ENCODE results near the gene FAM98B. TPM values are rescaled to one million over a fixed set of nuclear protein-coding genes. Genes with fewer than 3 reads are reported as not detected.

Gene FAM98B
- total and polyA plus RNA-seq, 2 donors (not counting 1 experiment from before 2014, with no cell fraction given): 4.8 to 9.0 TPM

DNA sequence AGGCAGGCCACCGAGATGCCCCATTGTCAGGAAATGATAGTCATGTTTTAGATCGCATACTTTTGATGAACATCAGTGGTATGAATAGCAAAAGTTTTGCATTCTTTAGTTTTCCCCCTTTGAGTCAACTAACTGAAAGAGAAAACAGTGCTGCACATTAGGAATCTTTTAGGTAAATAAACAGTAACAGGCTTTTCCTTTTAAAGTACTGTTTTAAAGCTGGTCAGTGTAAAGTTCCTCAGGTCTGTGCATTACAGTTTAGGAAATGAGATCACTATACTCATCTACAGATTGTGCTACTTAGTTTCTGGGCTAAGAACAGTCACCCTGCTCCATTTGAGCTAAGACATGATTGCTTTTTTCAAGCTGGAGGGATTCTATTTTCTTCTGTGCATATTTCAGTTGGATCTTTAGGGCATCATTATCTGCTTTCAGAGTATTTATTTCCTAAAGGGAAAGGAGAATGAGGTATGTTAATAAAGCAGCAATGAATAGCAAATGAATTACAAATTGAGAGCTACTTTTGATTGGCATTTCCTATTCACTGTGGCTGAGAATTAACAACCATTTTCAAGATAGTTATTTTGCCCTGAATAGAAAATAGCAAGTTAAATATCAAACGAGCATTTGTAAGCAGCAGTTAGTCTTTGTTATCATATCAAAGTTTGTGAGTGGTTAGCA lies 36.5 kb downstream of the FAM98B start:
- Histone ChIP-seq H2AFZ (ENCODE audit: low read length) (no peak overlapping the region), H3K79me2 (ENCODE audit: control insufficient read depth, insufficient read depth, low read length) (no peaks in the 10 kb centered on the region), H3K36me3 (ENCODE audit: control insufficient read depth, insufficient read depth, low read length) (no peaks in the 10 kb centered on the region), H3K4me2 (ENCODE audit: extremely low read depth, insufficient read depth, low read length) (peak overlapping the region; percentile 33), H3K27ac (ENCODE audit: insufficient read depth, low read length) (no peak overlapping the region), H4K20me1 (ENCODE audit: control insufficient read depth, extremely low read depth, insufficient read depth, low read length) (no peaks in the 10 kb centered on the region), H3K9me3 (ENCODE audit: control insufficient read depth, insufficient read depth, low read depth, low read length) (no peaks in the 10 kb centered on the region), H3K27me3 (ENCODE audit: control insufficient read depth, insufficient read depth, low read length) (no peaks in the 10 kb centered on the region), H3K4me3 (replicated peaks in 1 of 4; ENCODE audit: control extremely low read depth in 1 of 4, insufficient read depth in 1 of 4, low read depth in 3 of 4, low read length in 4 of 4) (no peak overlapping the region), H3K4me1 (ENCODE audit: control insufficient read depth, extremely low read depth, insufficient read depth, low read length) (no peaks in the 10 kb centered on the region), H3K9ac (ENCODE audit: insufficient read depth, low read length) (no peak overlapping the region)
- peak; percentile 6 to 69 for DNase-seq (ENCODE audit: low read depth in 2 of 2)
- TF ChIP-seq EZH2 (IDR thresholded peaks at IDR 0.05; ENCODE audit: low read length, missing control alignments): no peak
- TF ChIP-seq, protein P1, sequence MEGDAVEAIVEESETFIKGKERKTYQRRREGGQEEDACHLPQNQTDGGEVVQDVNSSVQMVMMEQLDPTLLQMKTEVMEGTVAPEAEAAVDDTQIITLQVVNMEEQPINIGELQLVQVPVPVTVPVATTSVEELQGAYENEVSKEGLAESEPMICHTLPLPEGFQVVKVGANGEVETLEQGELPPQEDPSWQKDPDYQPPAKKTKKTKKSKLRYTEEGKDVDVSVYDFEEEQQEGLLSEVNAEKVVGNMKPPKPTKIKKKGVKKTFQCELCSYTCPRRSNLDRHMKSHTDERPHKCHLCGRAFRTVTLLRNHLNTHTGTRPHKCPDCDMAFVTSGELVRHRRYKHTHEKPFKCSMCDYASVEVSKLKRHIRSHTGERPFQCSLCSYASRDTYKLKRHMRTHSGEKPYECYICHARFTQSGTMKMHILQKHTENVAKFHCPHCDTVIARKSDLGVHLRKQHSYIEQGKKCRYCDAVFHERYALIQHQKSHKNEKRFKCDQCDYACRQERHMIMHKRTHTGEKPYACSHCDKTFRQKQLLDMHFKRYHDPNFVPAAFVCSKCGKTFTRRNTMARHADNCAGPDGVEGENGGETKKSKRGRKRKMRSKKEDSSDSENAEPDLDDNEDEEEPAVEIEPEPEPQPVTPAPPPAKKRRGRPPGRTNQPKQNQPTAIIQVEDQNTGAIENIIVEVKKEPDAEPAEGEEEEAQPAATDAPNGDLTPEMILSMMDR (conservative IDR thresholded peaks at IDR 0.05 in 1 of 2, IDR thresholded peaks at IDR 0.05 in 1 of 2; ENCODE audit: low read depth in 1 of 2, low read length in 2 of 2): no peak

DNA sequence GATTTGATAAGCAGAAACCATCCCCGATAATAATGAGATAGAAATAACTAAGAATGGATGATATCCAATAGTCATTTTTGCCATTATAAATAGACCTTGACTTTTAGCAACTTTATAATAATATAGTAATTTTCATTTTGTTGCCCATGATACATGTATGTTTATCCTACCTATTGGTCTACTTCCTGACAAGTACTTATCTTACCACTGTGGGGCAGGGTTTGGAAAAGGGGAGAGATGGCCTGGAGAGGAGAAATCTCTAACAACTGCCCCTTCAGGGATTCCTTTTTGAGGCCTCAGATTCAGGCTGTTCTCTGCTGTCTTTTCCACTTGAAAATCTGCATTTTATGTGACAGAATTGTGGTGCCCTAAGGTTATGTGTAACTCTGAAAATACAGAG lies 42.2 kb downstream of the FAM98B start:
- H3K79me2 ChIP-seq (ENCODE audit: control insufficient read depth, insufficient read depth, low read length): no peaks in the 10 kb centered on the region
- H3K9me3 ChIP-seq (ENCODE audit: control insufficient read depth, insufficient read depth, low read depth, low read length): no peaks in the 10 kb centered on the region
- H3K27me3 ChIP-seq (ENCODE audit: control insufficient read depth, insufficient read depth, low read length): no peaks in the 10 kb centered on the region
- H2AFZ ChIP-seq (ENCODE audit: low read length): no peak overlapping the region
- DNase-seq (ENCODE audit: low read depth in 2 of 2): no peak
- H3K27ac ChIP-seq (ENCODE audit: insufficient read depth, low read length): no peak overlapping the region
- no peak overlapping the region for H3K4me2 ChIP-seq (ENCODE audit: extremely low read depth, insufficient read depth, low read length)
- H3K9ac ChIP-seq (ENCODE audit: insufficient read depth, low read length): no peak overlapping the region
- H3K4me1 ChIP-seq (ENCODE audit: control insufficient read depth, extremely low read depth, insufficient read depth, low read length): no peaks in the 10 kb centered on the region
- no peaks in the 10 kb centered on the region for H4K20me1 ChIP-seq (ENCODE audit: control insufficient read depth, extremely low read depth, insufficient read depth, low read length)
- no peak overlapping the region for H3K4me3 ChIP-seq (replicated peaks in 1 of 4; ENCODE audit: control extremely low read depth in 1 of 4, insufficient read depth in 1 of 4, low read depth in 3 of 4, low read length in 4 of 4)
- TF ChIP-seq EZH2 (IDR thresholded peaks at IDR 0.05; ENCODE audit: low read length, missing control alignments): no peak
- TF ChIP-seq, protein P1 (conservative IDR thresholded peaks at IDR 0.05 in 1 of 2, IDR thresholded peaks at IDR 0.05 in 1 of 2; ENCODE audit: low read depth in 1 of 2, low read length in 2 of 2): no peak
- H3K36me3 ChIP-seq (ENCODE audit: control insufficient read depth, insufficient read depth, low read length): no peaks in the 10 kb centered on the region

DNA sequence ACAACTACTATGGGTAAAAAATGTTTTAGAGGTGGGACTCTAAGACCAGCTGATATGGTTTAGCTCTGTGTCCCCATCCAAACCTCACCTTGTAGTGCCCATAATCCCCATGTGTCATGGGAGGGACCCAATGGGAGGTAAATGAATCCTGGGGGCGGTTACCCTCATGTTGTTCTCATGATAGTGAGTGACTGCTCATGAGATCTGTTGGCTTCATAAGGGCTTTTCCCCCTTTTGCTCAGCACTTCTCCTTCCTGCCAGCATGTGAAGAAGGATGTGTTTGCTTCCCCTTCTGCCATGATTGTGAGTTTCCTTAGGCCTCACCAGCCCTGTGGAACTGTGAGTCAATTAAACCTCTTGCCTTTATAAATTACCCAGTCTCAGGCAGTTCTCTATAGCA lies 45.7 kb downstream of the FAM98B start:
- Histone ChIP-seq H3K4me2 (ENCODE audit: extremely low read depth, insufficient read depth, low read length) (no peak overlapping the region), H3K4me1 (ENCODE audit: control insufficient read depth, extremely low read depth, insufficient read depth, low read length) (no peaks in the 10 kb centered on the region), H3K36me3 (ENCODE audit: control insufficient read depth, insufficient read depth, low read length) (no peaks in the 10 kb centered on the region), H3K9me3 (ENCODE audit: control insufficient read depth, insufficient read depth, low read depth, low read length) (no peaks in the 10 kb centered on the region), H3K79me2 (ENCODE audit: control insufficient read depth, insufficient read depth, low read length) (no peaks in the 10 kb centered on the region), H3K4me3 (replicated peaks in 1 of 4; ENCODE audit: control extremely low read depth in 1 of 4, insufficient read depth in 1 of 4, low read depth in 3 of 4, low read length in 4 of 4) (no peak overlapping the region), H3K9ac (ENCODE audit: insufficient read depth, low read length) (no peak overlapping the region), H2AFZ (ENCODE audit: low read length) (no peak overlapping the region), H3K27me3 (ENCODE audit: control insufficient read depth, insufficient read depth, low read length) (no peaks in the 10 kb centered on the region), H4K20me1 (ENCODE audit: control insufficient read depth, extremely low read depth, insufficient read depth, low read length) (no peaks in the 10 kb centered on the region), H3K27ac (ENCODE audit: insufficient read depth, low read length) (no peak overlapping the region)
- TF ChIP-seq, protein P1 (conservative IDR thresholded peaks at IDR 0.05 in 1 of 2, IDR thresholded peaks at IDR 0.05 in 1 of 2; ENCODE audit: low read depth in 1 of 2, low read length in 2 of 2): no peak
- TF ChIP-seq EZH2 (IDR thresholded peaks at IDR 0.05; ENCODE audit: low read length, missing control alignments): no peak
- no peak for DNase-seq (ENCODE audit: low read depth in 2 of 2)

Measured in fibroblast of lung (primary cell).